ENCODE measurements around the gene ENTHD1. TPM values are rescaled to one million over a fixed set of nuclear protein-coding genes. Genes with fewer than 3 reads are reported as not detected.

Gene ENTHD1
- total RNA-seq, 2 donors from 2014 or later, result 0.09 to 5.1 TPM

DNA sequence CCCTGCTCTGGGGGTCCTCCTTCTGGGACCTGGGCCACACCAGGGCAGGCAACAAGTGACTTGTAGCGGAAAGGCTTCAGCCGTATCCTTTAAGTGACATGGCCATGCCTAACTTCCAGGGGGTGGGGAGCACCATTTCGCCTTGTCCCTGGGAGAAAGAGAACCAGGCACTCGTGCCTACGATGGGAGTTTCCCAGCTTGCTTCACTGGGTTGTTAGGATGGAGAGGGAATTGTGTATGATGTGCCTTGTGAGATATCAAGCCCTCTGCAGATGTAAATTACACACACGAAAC is 171.6 kb downstream of the ENTHD1 start:
- WGBS, result 97% methylated on average over 6 of the region's 6 CpGs
- Histone ChIP-seq H3K27me3 (replicated peaks; ENCODE audit: insufficient read depth) (no peaks in the 10 kb centered on the region), H3K9me3 (no peaks in the 10 kb centered on the region), H3K4me1 (replicated peaks) (no peaks in the 10 kb centered on the region), H3K27ac (no peak overlapping the region), H3K4me3 (no peak overlapping the region), H3K36me3 (no peaks in the 10 kb centered on the region)
- intact Hi-C loops (cut with DNase I), result no loop called here
- no peak for TF ChIP-seq POLR2AphosphoS5 (IDR thresholded peaks at IDR 0.05)
- no peak for TF ChIP-seq POLR2A (IDR thresholded peaks at IDR 0.05)
- TF ChIP-seq, protein P1, sequence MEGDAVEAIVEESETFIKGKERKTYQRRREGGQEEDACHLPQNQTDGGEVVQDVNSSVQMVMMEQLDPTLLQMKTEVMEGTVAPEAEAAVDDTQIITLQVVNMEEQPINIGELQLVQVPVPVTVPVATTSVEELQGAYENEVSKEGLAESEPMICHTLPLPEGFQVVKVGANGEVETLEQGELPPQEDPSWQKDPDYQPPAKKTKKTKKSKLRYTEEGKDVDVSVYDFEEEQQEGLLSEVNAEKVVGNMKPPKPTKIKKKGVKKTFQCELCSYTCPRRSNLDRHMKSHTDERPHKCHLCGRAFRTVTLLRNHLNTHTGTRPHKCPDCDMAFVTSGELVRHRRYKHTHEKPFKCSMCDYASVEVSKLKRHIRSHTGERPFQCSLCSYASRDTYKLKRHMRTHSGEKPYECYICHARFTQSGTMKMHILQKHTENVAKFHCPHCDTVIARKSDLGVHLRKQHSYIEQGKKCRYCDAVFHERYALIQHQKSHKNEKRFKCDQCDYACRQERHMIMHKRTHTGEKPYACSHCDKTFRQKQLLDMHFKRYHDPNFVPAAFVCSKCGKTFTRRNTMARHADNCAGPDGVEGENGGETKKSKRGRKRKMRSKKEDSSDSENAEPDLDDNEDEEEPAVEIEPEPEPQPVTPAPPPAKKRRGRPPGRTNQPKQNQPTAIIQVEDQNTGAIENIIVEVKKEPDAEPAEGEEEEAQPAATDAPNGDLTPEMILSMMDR (IDR thresholded peaks at IDR 0.05), result no peak
- DNase-seq (ENCODE audit: low spot score), result no peak

DNA sequence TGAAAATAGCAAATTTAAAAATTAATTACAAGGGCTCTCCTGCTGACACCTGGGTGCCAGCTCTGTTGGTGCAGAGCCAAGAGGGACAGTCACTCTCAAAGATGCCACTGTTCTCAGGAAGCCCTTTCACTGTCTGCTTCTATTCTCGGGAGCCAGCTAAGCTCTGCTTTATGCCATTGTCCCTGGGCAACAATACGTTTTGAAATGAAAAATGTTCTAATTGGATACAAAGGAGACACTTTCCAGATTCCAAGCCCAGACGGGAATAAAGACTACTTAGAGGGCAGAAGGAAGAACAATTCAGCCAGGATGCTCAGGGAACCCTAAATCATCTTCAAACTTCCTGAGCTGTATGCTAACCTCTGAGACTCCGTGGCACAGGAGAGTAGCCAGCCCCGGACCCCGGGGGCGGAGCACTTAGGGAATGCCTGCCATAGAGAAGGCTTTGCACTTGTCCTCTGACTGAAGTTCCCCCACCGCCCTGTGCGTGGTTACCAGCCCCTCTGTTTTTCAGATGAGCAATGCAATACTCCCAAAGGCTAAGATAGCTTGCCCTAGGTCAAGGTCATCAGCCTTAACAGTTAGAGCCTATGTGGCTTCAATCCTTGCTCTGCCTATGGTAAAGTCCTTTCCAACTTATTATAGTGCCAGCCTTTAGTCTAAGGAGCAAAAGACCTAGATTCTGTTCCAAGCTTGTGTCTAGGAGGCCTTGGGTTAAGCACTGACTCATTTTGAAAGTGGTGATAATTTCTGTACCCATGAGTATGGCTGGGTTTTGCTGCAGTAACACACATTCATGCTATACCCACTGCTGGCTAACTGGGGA is 172.1 kb downstream of the ENTHD1 start:
- intact Hi-C loops (cut with DNase I), result no loop called here
- H3K36me3 ChIP-seq, result no peaks in the 10 kb centered on the region
- H3K4me1 ChIP-seq (replicated peaks), result no peaks in the 10 kb centered on the region
- no peaks in the 10 kb centered on the region for H3K9me3 ChIP-seq
- TF ChIP-seq POLR2AphosphoS5 (IDR thresholded peaks at IDR 0.05), result no peak
- no peak for TF ChIP-seq POLR2A (IDR thresholded peaks at IDR 0.05)
- TF ChIP-seq, protein P1 (IDR thresholded peaks at IDR 0.05), result no peak
- no peak overlapping the region for H3K4me3 ChIP-seq
- 47% methylated on average over 9 of the region's 9 CpGs for WGBS
- no peak overlapping the region for H3K27ac ChIP-seq
- no peaks in the 10 kb centered on the region for H3K27me3 ChIP-seq (replicated peaks; ENCODE audit: insufficient read depth)
- no peak for DNase-seq (ENCODE audit: low spot score)

DNA sequence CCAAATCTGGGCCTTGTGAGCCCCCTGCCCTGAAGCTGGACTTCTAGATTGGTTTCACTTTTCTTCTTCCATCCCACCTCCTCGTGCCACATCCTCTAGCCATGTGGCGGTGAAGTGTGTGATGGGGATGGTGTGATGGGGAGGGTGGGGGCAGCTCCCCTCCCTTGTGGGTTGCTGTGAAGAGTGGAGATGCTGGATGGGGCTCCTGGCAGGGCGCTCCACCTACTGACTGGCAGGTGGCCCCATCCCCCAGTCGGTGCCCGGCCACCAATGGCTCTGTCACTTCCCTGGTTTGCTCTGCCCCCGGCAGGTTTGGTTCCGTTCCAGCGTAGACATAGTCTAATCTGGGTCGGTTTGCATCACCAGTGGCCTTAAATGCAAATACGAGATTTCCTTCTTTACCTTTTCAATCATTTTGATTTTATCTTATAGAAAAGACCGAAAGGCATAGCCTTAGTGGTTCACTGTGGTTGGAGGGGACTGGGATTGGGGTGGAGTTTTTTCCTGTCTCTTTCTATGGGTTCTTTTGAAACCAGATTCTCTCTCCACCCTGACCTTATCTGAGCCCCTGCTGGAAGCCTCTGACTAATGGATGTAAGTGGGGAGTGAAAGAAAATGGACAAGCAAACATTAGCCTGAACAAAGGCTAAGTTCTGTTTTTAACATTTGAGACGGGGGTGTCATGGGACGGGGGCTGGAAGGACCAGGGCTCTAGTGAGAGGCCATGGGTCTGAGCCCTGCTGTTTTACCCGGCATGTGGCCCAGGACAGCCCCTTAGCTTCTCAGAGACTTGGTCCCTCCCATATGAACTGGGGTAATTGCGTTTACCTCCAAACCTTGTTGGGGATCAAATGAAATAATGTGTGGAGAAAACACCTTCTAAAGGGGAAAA is 173.8 kb downstream of the ENTHD1 start:
- Histone ChIP-seq H3K36me3 (no peaks in the 10 kb centered on the region), H3K9me3 (no peaks in the 10 kb centered on the region), H3K4me3 (no peak overlapping the region), H3K27me3 (replicated peaks; ENCODE audit: insufficient read depth) (no peaks in the 10 kb centered on the region), H3K27ac (no peak overlapping the region), H3K4me1 (replicated peaks) (no peaks in the 10 kb centered on the region)
- DNase-seq (ENCODE audit: low spot score), result no peak
- TF ChIP-seq, protein P1 (IDR thresholded peaks at IDR 0.05), result no peak
- TF ChIP-seq POLR2A (IDR thresholded peaks at IDR 0.05) (no peak), POLR2AphosphoS5 (IDR thresholded peaks at IDR 0.05) (no peak)
- WGBS, result 87% methylated on average over 15 of the region's 15 CpGs
- intact Hi-C loops (cut with DNase I), result no loop called here

DNA sequence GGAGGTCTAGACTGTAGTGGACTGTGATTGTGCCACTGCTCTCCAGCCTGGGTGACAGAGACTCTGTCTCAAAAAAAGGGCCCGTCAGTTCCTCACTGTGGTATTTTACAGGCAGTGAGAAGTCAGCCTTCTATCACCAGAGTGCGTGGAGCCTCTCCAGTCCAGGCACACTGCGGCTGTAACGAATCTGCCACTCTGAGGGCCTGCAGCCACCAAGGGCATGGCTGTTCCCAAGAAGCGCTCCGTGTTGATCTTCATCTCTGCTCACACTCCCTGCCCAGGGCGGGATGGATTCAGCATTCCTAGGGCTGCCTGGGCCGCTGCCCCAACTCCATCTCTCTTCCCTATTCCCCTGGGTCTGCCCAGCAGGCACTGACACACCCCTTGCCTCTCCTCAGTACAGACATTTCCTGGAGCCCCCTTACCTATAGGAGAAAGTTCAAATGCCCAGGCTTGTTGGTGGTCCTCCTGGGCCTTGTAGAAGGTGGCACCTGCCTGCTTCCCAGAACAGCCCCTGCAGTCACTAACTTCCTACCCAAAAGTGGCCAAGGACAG is 174.6 kb downstream of the ENTHD1 start:
- 94% methylated on average over 8 of the region's 8 CpGs for WGBS
- intact Hi-C loops (cut with DNase I), result no loop called here
- no peaks in the 10 kb centered on the region for H3K27me3 ChIP-seq (replicated peaks; ENCODE audit: insufficient read depth)
- no peak overlapping the region for H3K4me3 ChIP-seq
- H3K36me3 ChIP-seq, result no peaks in the 10 kb centered on the region
- TF ChIP-seq, protein P1 (IDR thresholded peaks at IDR 0.05), result no peak
- no peak for TF ChIP-seq POLR2A (IDR thresholded peaks at IDR 0.05)
- no peak overlapping the region for H3K27ac ChIP-seq
- no peak for DNase-seq (ENCODE audit: low spot score)
- no peaks in the 10 kb centered on the region for H3K9me3 ChIP-seq
- H3K4me1 ChIP-seq (replicated peaks), result no peaks in the 10 kb centered on the region
